ENCODE measurements around the gene MT1F.

MT1F gene

DNA sequence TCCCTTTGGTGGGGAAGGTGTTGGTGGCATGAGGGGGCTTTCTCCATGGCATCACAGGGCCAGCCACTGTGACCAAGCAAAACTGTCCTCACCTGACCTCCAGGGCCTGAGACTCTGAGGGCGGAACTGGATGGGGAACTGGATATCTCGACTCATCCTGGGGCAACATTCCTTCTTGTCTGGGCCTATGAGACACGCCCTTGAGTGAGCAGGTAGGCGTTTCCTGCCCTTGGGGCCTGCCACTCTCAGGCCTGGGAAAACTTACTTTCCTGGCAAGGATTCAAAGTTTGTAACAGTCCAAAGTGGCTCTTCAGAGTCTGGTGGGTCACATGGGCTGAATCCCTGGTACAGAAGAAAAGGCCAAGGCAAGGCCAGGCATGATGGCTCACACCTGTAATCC, 34.1 kb downstream of the MT1F start:
- Histone ChIP-seq H3K4me2 (ENCODE audit: low read depth, low read length, poor library complexity, severe bottlenecking) (no peak overlapping the region), H2AFZ (ENCODE audit: low read length) (no peak overlapping the region), H3K9me2 (replicated peaks; ENCODE audit: low read depth, low read length) (no peaks in the 10 kb centered on the region), H3K79me2 (ENCODE audit: insufficient read depth, low read length) (no peaks in the 10 kb centered on the region), H3K36me3 (ENCODE audit: insufficient read depth, low read length) (no peaks in the 10 kb centered on the region), H3F3A (ENCODE audit: low read depth) (no peaks in the 10 kb centered on the region), H4K20me1 (ENCODE audit: insufficient read depth, low read length, poor library complexity, severe bottlenecking) (no peaks in the 10 kb centered on the region), H3K9me3 (ENCODE audit: insufficient read depth, low read depth, low read length) (no peaks in the 10 kb centered on the region), H3K27me3 (ENCODE audit: insufficient read depth, low read length, poor library complexity, severe bottlenecking) (no peaks in the 10 kb centered on the region), H3K9ac (ENCODE audit: low read depth, low read length, poor library complexity, severe bottlenecking) (no peak overlapping the region), H3K4me3 (ENCODE audit: low read length, poor library complexity, severe bottlenecking) (no peak overlapping the region), H3K4me1 (ENCODE audit: insufficient read depth, low read length, poor library complexity, severe bottlenecking) (no peaks in the 10 kb centered on the region)
- TF ChIP-seq CTCF (conservative IDR thresholded peaks at IDR 0.05; ENCODE audit: low read length) (no peak), EZH2phosphoT487 (IDR thresholded peaks at IDR 0.05; ENCODE audit: borderline replicate concordance) (no peak)

GRCh38 chr16:56695246-56695645, 37.5 kb downstream of the MT1F start:
- Histone ChIP-seq H3K9me2 (replicated peaks; ENCODE audit: low read depth, low read length) (no peaks in the 10 kb centered on the region), H3K4me2 (ENCODE audit: low read depth, low read length, poor library complexity, severe bottlenecking) (no peak overlapping the region), H2AFZ (ENCODE audit: low read length) (no peak overlapping the region), H3K4me1 (ENCODE audit: insufficient read depth, low read length, poor library complexity, severe bottlenecking) (no peaks in the 10 kb centered on the region), H3K27me3 (ENCODE audit: insufficient read depth, low read length, poor library complexity, severe bottlenecking) (no peaks in the 10 kb centered on the region), H3F3A (ENCODE audit: low read depth) (no peaks in the 10 kb centered on the region), H3K36me3 (ENCODE audit: insufficient read depth, low read length) (no peaks in the 10 kb centered on the region), H3K9ac (ENCODE audit: low read depth, low read length, poor library complexity, severe bottlenecking) (no peak overlapping the region), H3K9me3 (ENCODE audit: insufficient read depth, low read depth, low read length) (peaks cover 5% of the 10 kb centered on the region; the same call in 1 of the 2 replicates), H3K4me3 (ENCODE audit: low read length, poor library complexity, severe bottlenecking) (no peak overlapping the region), H4K20me1 (ENCODE audit: insufficient read depth, low read length, poor library complexity, severe bottlenecking) (no peaks in the 10 kb centered on the region), H3K79me2 (ENCODE audit: insufficient read depth, low read length) (no peaks in the 10 kb centered on the region)
- TF ChIP-seq CTCF (conservative IDR thresholded peaks at IDR 0.05; ENCODE audit: low read length) (no peak), EZH2phosphoT487 (IDR thresholded peaks at IDR 0.05; ENCODE audit: borderline replicate concordance) (no peak)

GRCh38 chr16:56697456-56698155, 39.8 kb downstream of the MT1F start:
- no peaks in the 10 kb centered on the region for H3K36me3 ChIP-seq (ENCODE audit: insufficient read depth, low read length)
- H3F3A ChIP-seq (ENCODE audit: low read depth) = no peaks in the 10 kb centered on the region
- no peaks in the 10 kb centered on the region for H4K20me1 ChIP-seq (ENCODE audit: insufficient read depth, low read length, poor library complexity, severe bottlenecking)
- H3K9me3 ChIP-seq (ENCODE audit: insufficient read depth, low read depth, low read length) = peaks cover 5% of the 10 kb centered on the region; the same call in 1 of the 2 replicates
- H3K9me2 ChIP-seq (replicated peaks; ENCODE audit: low read depth, low read length) = no peaks in the 10 kb centered on the region
- H3K9ac ChIP-seq (ENCODE audit: low read depth, low read length, poor library complexity, severe bottlenecking) = no peak overlapping the region
- H2AFZ ChIP-seq (ENCODE audit: low read length) = no peak overlapping the region
- TF ChIP-seq CTCF (conservative IDR thresholded peaks at IDR 0.05; ENCODE audit: low read length) (no peak), EZH2phosphoT487 (IDR thresholded peaks at IDR 0.05; ENCODE audit: borderline replicate concordance) (no peak)
- H3K27me3 ChIP-seq (ENCODE audit: insufficient read depth, low read length, poor library complexity, severe bottlenecking) = no peaks in the 10 kb centered on the region
- no peak overlapping the region for H3K4me2 ChIP-seq (ENCODE audit: low read depth, low read length, poor library complexity, severe bottlenecking)
- no peaks in the 10 kb centered on the region for H3K79me2 ChIP-seq (ENCODE audit: insufficient read depth, low read length)
- H3K4me1 ChIP-seq (ENCODE audit: insufficient read depth, low read length, poor library complexity, severe bottlenecking) = no peaks in the 10 kb centered on the region
- H3K4me3 ChIP-seq (ENCODE audit: low read length, poor library complexity, severe bottlenecking) = no peak overlapping the region

Measured in Loucy (cell line).